Bone marrow (tissue), 2 donors: ENCODE measurements around the gene GSTM3.

Source experiments
- DNase-seq, 2 donors: peaks; one replicate each; lab custom pipeline; 2025; lab: John Stamatoyannopoulos, UW

GSTM3 gene

DNA sequence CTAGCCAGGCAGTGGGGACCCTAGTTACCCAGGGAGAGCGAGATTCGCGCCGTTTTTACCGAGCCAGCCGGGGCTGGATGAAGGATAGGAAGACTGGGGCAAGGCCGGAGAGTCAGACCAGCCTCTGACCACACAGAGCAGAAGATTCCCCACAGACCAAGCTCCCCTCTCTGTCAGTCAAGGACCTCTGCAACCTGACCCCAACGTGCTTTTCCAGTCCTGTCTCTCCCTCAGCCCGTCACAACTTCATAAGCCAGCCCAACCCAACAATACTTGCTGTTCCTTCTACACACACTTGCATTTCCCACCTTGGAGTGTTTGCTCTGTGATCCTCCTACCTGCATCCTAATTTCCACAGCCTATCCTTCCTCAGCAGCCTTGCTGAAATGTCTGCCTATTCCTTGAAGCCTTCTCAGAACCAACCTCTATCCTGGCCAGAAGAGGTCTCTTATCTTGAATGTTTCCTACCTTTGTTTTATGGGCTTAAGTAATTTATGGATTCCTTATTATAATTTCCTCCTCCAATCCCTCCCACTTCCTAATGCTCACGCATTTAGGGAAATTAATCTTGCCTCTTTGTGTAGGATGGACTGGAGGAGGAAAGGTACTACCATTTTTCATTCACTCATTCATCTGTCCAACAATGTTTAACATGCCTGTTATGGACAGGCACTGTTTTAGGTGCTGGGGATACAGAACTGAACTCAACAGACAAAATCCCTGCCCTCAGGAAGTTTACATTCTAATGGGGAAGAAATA is at the start of gene GSTM3:
Gene GSTM3, minus strand, starts transcription at position 424 of the 759 bp plus-strand sequence. CDS start 751 bp downstream, outside the sequence.
- DNase-seq, result no peak

DNA sequence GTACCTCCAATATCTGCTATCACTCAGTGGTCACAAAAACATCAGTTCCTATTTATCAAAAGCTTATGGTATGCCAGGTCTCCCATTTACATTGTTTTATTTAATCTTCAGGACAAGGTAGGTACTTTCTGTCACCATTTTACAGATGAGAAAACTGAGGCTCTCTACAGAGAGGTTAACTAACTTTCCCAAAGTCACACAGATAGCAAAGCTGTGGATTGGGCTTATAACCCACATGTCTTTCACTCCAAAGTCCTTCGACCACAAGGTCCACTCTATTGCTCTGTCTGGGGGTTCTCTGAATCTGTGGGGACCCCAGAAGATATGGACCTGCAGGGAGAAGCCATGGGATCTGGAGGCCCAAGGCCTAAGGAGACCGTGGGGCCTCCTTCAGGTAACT is 49.5 kb upstream of the GSTM3 start:
- no peak for DNase-seq

DNA sequence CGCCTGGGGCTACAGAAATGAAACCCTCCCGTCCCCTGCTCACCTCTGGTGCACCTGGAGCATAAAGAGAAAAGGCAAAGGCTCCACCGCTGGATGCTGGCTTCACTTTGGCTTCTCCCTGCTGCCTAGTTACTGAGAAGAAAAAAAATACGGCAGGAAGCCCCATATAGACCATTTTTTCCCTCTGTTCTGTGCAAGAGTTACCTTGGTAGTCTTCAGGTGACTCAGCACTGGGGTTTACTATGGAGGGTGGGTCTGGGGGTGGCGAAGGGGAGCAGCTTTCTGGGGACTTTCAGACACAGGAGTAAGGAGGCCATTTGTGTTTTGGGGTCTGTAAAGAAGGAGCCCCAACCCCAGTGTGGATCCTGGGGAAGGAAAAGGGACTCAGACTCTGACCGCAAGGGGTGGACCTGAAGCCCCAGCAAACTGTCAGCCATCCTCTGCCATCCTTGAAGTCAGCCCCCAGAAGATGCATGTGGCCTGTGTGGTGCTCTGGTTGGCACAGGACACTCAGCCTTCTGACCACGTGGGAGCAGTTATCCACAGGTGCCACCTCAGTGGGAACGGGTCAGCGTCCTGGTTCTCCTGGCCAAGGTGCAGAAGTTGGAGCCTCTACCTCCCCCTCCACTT is 48.8 kb upstream of the GSTM3 start:
- no peak for DNase-seq

DNA sequence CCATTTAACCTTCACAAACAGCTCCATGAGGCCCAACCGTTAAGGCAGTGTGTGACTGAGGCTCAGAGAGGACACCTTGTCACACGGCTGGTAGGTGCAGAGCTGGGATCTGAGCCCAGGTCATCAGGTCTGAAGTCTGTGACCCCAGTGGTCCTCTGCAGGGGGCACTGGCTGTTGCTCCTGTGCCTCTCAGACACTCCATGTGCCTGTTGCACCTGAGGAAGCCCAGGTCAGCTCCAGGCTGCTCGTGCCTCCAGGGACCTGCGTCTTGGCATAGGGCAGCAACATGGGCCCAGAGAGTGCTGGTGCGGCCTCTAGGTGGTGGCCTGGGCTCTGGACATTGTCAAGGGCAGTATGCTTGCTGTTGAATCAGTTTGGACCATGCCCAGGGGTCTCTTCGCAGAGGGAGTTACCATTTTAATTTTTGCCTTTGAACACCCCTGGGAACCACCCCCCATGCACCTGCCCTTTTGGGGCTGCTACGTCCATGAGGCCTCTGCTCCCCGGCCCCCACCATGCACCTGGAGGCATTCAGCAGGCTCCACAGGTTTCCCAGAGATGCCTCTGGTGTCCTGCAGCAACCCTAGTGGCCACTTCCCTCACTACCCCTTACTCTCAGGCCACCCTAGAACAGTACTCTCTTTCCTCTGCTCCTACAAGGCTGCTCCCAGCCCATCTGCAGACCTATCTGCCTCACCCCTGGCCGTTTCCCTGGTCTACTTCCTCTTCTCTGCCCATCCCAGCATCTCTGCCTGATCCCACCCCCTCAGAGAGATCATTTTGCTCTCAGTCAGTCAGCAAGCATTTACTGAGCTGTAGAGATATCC is 48.1 kb upstream of the GSTM3 start:
- peak in 1 of 2 donors; percentile 32 for DNase-seq

- DNase-seq, result no peak
Measured at GRCh38 chr1:109787845-109788601, 47.2 kb upstream of the GSTM3 start.

GRCh38 chr1:109787211-109787844 is 46.5 kb upstream of the GSTM3 start:
- DNase-seq, result no peak

DNA sequence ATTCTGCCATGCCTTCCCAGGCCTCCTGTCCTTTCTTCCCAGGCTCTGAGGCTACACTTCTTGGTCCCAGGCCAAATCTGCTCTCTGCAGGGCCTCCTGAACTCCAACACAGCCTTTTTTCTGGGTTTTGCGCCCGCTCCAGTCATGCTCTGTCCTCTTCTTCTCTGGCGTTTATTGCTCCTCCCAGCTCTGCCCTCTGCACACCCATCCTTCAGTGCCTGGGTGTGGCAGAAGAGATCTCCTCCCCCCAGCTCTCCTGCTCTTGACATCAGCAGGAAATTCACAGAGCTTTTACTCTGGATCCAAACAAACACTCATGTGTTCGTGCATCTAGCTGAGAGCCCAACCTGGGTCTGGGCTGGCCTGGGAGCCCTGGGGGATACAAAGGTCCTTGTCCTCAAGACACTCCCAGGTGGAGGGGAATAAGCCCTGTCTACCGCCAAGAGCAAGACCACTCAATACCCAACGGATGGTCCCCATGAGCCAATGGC is 45.7 kb upstream of the GSTM3 start:
- DNase-seq, result no peak

DNA sequence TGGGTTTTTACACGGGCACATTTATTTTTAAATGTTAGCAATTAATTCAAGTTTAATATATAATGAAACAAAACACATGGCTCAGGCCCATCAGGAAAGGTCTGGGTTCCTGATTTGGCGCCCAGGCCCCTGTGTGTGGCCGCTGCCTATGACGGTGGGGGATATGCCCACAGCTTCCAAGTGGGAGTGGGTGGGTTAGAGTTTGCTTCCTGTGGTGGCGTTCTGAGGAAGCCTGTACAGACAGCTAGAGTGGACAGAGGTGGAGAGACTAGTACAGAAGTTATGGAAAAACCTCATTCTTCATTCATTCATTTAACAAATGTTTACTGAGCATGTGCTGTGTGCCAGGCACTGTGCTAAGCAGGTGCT is 45.3 kb upstream of the GSTM3 start:
- DNase-seq, result no peak

- DNase-seq, result no peak
Measured at GRCh38 chr1:109785446-109786111, 44.7 kb upstream of the GSTM3 start.

GRCh38 chr1:109784551-109785252 is 43.9 kb upstream of the GSTM3 start:
- no peak for DNase-seq

GRCh38 chr1:109783436-109783835 is 42.6 kb upstream of the GSTM3 start:
- no peak for DNase-seq

DNA sequence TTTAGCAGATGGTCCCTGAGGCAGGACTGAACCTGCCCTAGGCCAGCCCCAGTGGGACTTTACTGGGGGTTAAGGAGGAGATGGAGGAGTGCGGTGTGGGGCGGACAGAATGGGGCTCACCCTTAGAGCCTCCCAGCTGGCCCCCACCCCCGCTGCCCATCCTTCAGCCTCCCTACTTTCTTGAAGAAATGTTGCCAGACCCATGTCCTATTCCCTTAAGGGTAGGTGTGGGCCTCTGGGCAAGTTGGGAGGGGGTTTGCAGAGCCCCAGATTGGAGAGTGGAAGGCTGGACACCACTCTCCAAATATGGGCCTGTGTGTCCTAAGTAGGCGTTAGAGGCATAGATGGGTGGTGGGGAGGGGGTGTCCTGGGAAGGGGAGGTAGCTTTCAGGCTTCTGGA is 42.1 kb upstream of the GSTM3 start:
- no peak for DNase-seq

- DNase-seq, result no peak
Measured at GRCh38 chr1:109782514-109782913, 41.7 kb upstream of the GSTM3 start.

- no peak for DNase-seq
Measured at GRCh38 chr1:109781806-109782205, 41.0 kb upstream of the GSTM3 start.

DNA sequence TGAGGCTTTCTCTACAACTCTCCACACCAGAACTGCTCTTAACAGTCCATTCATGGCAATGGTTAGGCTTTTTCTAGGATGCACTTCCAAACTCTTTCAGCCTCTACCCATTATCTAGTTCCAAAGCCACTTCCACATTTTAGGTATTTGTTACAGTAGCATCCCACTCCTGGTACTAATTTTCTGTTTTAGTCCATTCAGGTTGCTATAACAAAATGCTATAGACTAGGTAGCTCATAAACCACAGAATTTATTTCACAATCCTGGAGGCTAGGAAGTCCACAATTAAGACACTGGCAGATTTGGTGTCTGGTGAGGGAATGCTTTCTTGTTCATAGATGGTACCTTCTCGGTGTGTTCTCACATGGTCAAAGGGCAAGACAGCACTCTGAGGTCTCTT is 40.1 kb upstream of the GSTM3 start:
- no peak for DNase-seq

DNA sequence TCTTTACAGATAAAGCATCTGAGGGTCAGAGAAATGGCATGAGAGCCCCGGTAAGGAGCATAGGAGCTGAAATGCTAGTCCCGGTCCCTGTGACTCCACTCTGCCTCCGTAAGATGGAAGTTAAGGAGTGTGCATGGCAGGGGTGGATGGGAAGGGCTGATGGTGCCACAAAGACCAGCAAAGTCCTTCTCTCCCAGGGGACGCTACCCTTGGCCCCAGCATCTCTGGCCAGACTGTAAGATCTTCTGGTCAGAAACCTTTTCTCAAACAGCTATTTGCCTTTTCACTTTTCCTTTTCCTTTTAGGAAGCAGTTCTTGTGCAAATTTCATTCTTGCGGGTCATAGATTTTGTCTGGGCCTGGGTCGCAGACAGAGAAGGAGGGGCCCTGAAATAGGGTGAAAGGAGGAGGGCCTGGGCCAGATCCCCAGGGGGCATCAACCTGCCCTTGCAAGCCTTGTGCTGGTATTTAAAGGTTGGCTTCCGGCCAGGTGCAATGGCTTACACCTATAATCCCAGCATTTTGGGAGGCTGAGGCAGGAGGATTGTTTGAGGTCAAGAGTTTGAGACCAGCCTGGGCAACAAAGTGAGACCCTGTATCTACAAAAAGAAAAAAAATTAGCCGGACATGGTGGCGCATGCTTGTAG is 37.3 kb upstream of the GSTM3 start:
- DNase-seq, result no peak

DNA sequence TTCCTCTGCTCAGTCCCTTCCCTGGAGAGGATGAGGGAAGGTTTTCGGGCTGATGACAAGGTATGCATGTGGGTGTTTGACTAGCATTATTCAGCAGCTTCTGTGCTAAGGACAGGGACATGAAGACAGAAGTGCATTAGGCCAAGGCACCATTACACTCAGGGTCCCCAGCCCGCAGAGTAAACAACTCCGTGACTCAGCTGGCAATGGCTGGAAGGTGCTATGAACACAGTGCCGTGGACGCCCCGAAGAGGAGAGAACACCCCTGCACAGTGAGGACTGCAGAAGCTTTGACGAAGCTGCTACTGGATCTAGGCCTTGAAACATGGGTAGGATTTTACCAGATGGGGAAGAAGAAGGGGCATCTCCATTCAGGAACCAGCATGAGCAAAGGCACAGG is 36.6 kb upstream of the GSTM3 start:
- DNase-seq, result no peak

GRCh38 chr1:109776911-109777310 is 36.1 kb upstream of the GSTM3 start:
- DNase-seq, result peak; percentile 6 to 49

GRCh38 chr1:109776206-109776835 is 35.5 kb upstream of the GSTM3 start:
- DNase-seq, result no peak
